Measurements from ENCODE around the gene ANKRD16. TPM values are rescaled to one million over a fixed set of nuclear protein-coding genes. Genes with fewer than 3 reads are reported as not detected.

Gene ANKRD16
- total RNA-seq, 1 experiment from 2014 or later: 12.2 TPM

DNA sequence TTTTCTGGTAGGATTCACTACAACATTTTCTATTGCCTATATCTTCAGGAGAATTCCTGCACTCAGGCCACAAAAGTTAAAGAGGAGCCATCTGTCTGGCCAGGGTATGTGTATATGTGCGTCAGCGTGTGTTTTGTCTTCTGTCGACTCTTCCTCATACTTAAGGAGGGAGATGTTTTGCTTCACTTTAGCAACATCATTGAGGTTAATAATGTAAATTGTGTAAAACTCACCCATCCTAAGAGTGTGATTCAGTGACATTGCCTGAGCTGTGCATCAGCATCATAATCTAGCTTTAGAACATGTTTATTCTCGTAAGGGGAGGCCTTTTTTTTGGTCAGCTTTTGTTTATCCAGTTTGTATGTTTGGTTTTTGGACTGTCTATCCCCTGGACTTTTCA lies 24.0 kb upstream of the ANKRD16 start:
- Mint-ChIP-seq H3K27ac (no peak overlapping the region), H3K4me3 (no peak overlapping the region), H3K27me3 (ENCODE audit: low read depth) (no peaks in the 10 kb centered on the region), H3K4me1 (no peaks in the 10 kb centered on the region), H3K9me3 (no peaks in the 10 kb centered on the region), H3K36me3 (peaks cover 88% of the 10 kb centered on the region)
- TF ChIP-seq, protein P1, sequence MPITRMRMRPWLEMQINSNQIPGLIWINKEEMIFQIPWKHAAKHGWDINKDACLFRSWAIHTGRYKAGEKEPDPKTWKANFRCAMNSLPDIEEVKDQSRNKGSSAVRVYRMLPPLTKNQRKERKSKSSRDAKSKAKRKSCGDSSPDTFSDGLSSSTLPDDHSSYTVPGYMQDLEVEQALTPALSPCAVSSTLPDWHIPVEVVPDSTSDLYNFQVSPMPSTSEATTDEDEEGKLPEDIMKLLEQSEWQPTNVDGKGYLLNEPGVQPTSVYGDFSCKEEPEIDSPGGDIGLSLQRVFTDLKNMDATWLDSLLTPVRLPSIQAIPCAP (CRISPR knock-in tag; IDR thresholded peaks at IDR 0.05): no peak
- TF ChIP-seq ZNF219 (CRISPR knock-in tag; IDR thresholded peaks at IDR 0.05; ENCODE audit: borderline replicate concordance) (no peak), SOX15 (CRISPR knock-in tag; IDR thresholded peaks at IDR 0.05) (no peak), ZNF232 (CRISPR knock-in tag; IDR thresholded peaks at IDR 0.05) (no peak)
- TF ChIP-seq, protein P2, sequence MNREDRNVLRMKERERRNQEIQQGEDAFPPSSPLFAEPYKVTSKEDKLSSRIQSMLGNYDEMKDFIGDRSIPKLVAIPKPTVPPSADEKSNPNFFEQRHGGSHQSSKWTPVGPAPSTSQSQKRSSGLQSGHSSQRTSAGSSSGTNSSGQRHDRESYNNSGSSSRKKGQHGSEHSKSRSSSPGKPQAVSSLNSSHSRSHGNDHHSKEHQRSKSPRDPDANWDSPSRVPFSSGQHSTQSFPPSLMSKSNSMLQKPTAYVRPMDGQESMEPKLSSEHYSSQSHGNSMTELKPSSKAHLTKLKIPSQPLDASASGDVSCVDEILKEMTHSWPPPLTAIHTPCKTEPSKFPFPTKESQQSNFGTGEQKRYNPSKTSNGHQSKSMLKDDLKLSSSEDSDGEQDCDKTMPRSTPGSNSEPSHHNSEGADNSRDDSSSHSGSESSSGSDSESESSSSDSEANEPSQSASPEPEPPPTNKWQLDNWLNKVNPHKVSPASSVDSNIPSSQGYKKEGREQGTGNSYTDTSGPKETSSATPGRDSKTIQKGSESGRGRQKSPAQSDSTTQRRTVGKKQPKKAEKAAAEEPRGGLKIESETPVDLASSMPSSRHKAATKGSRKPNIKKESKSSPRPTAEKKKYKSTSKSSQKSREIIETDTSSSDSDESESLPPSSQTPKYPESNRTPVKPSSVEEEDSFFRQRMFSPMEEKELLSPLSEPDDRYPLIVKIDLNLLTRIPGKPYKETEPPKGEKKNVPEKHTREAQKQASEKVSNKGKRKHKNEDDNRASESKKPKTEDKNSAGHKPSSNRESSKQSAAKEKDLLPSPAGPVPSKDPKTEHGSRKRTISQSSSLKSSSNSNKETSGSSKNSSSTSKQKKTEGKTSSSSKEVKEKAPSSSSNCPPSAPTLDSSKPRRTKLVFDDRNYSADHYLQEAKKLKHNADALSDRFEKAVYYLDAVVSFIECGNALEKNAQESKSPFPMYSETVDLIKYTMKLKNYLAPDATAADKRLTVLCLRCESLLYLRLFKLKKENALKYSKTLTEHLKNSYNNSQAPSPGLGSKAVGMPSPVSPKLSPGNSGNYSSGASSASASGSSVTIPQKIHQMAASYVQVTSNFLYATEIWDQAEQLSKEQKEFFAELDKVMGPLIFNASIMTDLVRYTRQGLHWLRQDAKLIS (CRISPR knock-in tag; IDR thresholded peaks at IDR 0.05; ENCODE audit: borderline replicate concordance): no peak
- TF ChIP-seq, protein P3, sequence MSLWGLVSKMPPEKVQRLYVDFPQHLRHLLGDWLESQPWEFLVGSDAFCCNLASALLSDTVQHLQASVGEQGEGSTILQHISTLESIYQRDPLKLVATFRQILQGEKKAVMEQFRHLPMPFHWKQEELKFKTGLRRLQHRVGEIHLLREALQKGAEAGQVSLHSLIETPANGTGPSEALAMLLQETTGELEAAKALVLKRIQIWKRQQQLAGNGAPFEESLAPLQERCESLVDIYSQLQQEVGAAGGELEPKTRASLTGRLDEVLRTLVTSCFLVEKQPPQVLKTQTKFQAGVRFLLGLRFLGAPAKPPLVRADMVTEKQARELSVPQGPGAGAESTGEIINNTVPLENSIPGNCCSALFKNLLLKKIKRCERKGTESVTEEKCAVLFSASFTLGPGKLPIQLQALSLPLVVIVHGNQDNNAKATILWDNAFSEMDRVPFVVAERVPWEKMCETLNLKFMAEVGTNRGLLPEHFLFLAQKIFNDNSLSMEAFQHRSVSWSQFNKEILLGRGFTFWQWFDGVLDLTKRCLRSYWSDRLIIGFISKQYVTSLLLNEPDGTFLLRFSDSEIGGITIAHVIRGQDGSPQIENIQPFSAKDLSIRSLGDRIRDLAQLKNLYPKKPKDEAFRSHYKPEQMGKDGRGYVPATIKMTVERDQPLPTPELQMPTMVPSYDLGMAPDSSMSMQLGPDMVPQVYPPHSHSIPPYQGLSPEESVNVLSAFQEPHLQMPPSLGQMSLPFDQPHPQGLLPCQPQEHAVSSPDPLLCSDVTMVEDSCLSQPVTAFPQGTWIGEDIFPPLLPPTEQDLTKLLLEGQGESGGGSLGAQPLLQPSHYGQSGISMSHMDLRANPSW (CRISPR knock-in tag; conservative IDR thresholded peaks at IDR 0.05; ENCODE audit: low read depth): no peak
- TF ChIP-seq, protein P4, sequence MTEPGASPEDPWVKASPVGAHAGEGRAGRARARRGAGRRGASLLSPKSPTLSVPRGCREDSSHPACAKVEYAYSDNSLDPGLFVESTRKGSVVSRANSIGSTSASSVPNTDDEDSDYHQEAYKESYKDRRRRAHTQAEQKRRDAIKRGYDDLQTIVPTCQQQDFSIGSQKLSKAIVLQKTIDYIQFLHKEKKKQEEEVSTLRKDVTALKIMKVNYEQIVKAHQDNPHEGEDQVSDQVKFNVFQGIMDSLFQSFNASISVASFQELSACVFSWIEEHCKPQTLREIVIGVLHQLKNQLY (CRISPR knock-in tag; IDR thresholded peaks at IDR 0.05): no peak
- TF ChIP-seq, protein P5, sequence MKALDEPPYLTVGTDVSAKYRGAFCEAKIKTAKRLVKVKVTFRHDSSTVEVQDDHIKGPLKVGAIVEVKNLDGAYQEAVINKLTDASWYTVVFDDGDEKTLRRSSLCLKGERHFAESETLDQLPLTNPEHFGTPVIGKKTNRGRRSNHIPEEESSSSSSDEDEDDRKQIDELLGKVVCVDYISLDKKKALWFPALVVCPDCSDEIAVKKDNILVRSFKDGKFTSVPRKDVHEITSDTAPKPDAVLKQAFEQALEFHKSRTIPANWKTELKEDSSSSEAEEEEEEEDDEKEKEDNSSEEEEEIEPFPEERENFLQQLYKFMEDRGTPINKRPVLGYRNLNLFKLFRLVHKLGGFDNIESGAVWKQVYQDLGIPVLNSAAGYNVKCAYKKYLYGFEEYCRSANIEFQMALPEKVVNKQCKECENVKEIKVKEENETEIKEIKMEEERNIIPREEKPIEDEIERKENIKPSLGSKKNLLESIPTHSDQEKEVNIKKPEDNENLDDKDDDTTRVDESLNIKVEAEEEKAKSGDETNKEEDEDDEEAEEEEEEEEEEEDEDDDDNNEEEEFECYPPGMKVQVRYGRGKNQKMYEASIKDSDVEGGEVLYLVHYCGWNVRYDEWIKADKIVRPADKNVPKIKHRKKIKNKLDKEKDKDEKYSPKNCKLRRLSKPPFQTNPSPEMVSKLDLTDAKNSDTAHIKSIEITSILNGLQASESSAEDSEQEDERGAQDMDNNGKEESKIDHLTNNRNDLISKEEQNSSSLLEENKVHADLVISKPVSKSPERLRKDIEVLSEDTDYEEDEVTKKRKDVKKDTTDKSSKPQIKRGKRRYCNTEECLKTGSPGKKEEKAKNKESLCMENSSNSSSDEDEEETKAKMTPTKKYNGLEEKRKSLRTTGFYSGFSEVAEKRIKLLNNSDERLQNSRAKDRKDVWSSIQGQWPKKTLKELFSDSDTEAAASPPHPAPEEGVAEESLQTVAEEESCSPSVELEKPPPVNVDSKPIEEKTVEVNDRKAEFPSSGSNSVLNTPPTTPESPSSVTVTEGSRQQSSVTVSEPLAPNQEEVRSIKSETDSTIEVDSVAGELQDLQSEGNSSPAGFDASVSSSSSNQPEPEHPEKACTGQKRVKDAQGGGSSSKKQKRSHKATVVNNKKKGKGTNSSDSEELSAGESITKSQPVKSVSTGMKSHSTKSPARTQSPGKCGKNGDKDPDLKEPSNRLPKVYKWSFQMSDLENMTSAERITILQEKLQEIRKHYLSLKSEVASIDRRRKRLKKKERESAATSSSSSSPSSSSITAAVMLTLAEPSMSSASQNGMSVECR (CRISPR knock-in tag; IDR thresholded peaks at IDR 0.05; ENCODE audit: borderline replicate concordance): no peak
- ATAC-seq (no peak), DNase-seq (ENCODE audit: low spot score) (no peak)
- POLR2A ChIA-PET: no interaction called here
- CTCF ChIA-PET: no interaction called here

DNA sequence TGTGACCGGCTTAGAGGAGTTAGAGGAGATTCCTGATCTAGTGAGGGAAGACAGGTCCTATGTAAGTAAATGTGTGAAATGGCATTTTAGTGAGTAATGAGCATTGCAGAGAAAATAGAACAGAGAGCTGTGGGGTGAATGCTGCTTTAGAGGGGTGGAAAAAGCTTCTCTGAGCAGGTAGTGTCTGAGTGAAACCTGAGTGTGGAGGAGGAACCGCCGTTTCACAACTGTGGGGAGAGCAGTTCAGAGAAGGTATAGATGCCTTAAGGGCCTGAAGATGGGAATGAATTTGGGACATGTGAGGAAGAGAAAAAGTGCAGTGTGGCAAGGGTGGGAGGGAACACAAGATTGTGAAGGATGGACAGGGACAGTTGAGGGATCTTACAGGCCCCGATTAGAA lies 22.0 kb upstream of the ANKRD16 start:
- H3K4me1 Mint-ChIP-seq: no peaks in the 10 kb centered on the region
- ChIA-PET POLR2A (no interaction called here), CTCF (no interaction called here)
- no peaks in the 10 kb centered on the region for H3K9me3 Mint-ChIP-seq
- DNase-seq (ENCODE audit: low spot score) (no peak), ATAC-seq (no peak)
- H3K27me3 Mint-ChIP-seq (ENCODE audit: low read depth): no peaks in the 10 kb centered on the region
- peaks cover 81% of the 10 kb centered on the region for H3K36me3 Mint-ChIP-seq
- no peak overlapping the region for H3K4me3 Mint-ChIP-seq
- H3K27ac Mint-ChIP-seq: no peak overlapping the region
- TF ChIP-seq NFYB (CRISPR knock-in tag; conservative IDR thresholded peaks at IDR 0.05; ENCODE audit: low read depth) (no peak), SMAD3 (CRISPR knock-in tag; IDR thresholded peaks at IDR 0.05; ENCODE audit: borderline replicate concordance) (no peak), ZNF416 (CRISPR knock-in tag; IDR thresholded peaks at IDR 0.05) (no peak), CREB1 (CRISPR knock-in tag; IDR thresholded peaks at IDR 0.05) (no peak), JUN (CRISPR knock-in tag; IDR thresholded peaks at IDR 0.05) (no peak), NFE2L1 (CRISPR knock-in tag; IDR thresholded peaks at IDR 0.05) (no peak)
- TF ChIP-seq, protein P6, sequence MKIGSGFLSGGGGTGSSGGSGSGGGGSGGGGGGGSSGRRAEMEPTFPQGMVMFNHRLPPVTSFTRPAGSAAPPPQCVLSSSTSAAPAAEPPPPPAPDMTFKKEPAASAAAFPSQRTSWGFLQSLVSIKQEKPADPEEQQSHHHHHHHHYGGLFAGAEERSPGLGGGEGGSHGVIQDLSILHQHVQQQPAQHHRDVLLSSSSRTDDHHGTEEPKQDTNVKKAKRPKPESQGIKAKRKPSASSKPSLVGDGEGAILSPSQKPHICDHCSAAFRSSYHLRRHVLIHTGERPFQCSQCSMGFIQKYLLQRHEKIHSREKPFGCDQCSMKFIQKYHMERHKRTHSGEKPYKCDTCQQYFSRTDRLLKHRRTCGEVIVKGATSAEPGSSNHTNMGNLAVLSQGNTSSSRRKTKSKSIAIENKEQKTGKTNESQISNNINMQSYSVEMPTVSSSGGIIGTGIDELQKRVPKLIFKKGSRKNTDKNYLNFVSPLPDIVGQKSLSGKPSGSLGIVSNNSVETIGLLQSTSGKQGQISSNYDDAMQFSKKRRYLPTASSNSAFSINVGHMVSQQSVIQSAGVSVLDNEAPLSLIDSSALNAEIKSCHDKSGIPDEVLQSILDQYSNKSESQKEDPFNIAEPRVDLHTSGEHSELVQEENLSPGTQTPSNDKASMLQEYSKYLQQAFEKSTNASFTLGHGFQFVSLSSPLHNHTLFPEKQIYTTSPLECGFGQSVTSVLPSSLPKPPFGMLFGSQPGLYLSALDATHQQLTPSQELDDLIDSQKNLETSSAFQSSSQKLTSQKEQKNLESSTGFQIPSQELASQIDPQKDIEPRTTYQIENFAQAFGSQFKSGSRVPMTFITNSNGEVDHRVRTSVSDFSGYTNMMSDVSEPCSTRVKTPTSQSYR (CRISPR knock-in tag; IDR thresholded peaks at IDR 0.05): no peak
- TF ChIP-seq, protein P7, sequence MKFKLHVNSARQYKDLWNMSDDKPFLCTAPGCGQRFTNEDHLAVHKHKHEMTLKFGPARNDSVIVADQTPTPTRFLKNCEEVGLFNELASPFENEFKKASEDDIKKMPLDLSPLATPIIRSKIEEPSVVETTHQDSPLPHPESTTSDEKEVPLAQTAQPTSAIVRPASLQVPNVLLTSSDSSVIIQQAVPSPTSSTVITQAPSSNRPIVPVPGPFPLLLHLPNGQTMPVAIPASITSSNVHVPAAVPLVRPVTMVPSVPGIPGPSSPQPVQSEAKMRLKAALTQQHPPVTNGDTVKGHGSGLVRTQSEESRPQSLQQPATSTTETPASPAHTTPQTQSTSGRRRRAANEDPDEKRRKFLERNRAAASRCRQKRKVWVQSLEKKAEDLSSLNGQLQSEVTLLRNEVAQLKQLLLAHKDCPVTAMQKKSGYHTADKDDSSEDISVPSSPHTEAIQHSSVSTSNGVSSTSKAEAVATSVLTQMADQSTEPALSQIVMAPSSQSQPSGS (CRISPR knock-in tag; IDR thresholded peaks at IDR 0.05; ENCODE audit: borderline replicate concordance, low read depth): no peak
- TF ChIP-seq, protein P8, sequence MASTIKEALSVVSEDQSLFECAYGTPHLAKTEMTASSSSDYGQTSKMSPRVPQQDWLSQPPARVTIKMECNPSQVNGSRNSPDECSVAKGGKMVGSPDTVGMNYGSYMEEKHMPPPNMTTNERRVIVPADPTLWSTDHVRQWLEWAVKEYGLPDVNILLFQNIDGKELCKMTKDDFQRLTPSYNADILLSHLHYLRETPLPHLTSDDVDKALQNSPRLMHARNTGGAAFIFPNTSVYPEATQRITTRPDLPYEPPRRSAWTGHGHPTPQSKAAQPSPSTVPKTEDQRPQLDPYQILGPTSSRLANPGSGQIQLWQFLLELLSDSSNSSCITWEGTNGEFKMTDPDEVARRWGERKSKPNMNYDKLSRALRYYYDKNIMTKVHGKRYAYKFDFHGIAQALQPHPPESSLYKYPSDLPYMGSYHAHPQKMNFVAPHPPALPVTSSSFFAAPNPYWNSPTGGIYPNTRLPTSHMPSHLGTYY (CRISPR knock-in tag; IDR thresholded peaks at IDR 0.05): no peak

Measured in WTC11 (cell line).